ENCODE data around the gene ESRRA.

- TF ChIP-seq CTCF (conservative IDR thresholded peaks at IDR 0.05; ENCODE audit: low read depth, low read length) = no peak
- TF ChIP-seq POLR2A (IDR thresholded peaks at IDR 0.05; ENCODE audit: low read depth, low read length) = no peak
Measured at GRCh38 chr11:64291262-64291751, 14.0 kb upstream of the ESRRA start, which contains the start of gene KCNK4.

Measured in IMR-90 (cell line).